ENCODE data around the gene MPST.
"Not testable (repeated sequence)": the region's sequence is repeated elsewhere in the genome, so short reads cannot be mapped to it uniquely, and the experiment has no call there.

Gene MPST
- 5.0 to 25.9 (median 14.9) reads per million in 18 experiments for total RNA-seq

DNA sequence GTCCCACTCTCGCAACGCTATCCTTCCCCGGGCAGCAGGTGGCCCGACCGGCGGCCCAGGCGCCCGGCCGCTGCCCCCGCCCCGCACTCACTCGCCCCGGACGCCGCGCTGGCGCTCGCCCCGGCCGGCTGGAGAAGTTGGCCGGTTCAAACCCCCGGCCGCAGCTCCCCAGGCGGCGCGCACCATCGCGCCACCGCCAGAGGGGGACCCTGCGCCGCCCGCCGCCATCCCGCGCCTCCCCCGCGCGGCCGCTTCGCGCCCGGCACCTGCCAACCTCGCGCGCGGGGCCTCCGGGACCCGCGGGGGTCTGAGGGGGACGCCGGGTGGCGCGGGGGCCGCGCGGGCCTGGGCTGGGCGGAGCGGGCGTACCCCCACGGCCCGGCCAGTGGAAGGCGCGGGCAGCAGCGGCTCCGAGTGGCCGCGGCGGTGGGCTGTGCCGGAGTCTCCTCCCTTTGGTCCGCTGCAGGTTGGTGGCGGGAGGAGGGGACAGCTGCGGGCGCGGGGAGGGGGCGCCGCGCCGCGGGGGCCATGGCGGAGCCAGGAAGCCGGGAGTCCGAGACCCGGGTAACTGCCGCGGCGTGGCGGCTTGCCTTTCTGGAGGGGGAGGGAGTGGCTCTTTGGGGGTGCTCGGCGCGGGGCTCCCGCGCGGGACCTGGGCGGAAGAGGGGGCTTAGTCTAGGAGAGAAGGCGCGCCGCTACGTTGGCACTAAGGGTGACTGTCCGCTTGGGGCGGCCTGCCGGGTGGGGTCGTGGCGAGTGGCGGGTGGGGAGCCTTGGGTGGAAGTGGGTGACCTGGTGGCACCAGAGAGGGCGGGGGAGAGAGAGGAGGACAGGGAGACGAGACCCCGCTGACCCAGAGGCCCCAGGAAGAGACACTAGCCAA, at the start of gene MPST, which contains the start of gene TST:
MPST (plus strand) TSS at position 434 of the 883 bp plus-strand sequence; CDS start at position 529, 95 bp downstream.
TST (minus strand) TSS at position 139 of the 883 bp plus-strand sequence. CDS start 715 bp downstream, outside the sequence.
- peak; percentile 51 to 76 for DNase-seq

GRCh38 chr22:36971341-36972125, 48.0 kb upstream of the MPST start:
- DNase-seq: no peak

- DNase-seq: no peak
Measured at GRCh38 chr22:36976606-36977005, 42.9 kb upstream of the MPST start.

DNA sequence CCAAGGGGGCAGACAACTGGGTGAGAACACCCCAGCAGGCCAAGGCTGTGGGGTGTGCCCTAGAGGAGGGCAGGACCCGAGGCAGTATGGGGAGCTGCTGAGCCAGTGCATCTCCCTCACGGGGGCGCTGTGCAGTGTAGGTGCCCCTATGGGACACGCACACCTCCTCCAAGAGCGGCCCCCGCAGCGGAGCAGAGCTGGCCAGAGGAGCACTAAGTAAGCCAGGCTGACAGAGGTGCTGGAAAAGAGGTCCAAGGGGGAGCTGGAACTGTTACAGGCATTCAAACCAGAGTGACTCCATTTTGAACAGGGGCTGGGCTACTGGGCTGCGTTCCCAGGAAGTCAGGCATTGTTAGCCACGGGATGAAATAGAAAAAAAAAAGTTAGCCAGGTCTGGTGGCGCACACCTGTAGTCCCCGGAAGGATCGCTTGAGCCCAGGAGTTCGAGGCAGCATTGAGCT, 42.1 kb upstream of the MPST start:
- peak in 1 of 2 donors; percentile 44 for DNase-seq

- peak; percentile 90 to 93 for DNase-seq
Measured at GRCh38 chr22:36977947-36978660, 41.4 kb upstream of the MPST start.

DNA sequence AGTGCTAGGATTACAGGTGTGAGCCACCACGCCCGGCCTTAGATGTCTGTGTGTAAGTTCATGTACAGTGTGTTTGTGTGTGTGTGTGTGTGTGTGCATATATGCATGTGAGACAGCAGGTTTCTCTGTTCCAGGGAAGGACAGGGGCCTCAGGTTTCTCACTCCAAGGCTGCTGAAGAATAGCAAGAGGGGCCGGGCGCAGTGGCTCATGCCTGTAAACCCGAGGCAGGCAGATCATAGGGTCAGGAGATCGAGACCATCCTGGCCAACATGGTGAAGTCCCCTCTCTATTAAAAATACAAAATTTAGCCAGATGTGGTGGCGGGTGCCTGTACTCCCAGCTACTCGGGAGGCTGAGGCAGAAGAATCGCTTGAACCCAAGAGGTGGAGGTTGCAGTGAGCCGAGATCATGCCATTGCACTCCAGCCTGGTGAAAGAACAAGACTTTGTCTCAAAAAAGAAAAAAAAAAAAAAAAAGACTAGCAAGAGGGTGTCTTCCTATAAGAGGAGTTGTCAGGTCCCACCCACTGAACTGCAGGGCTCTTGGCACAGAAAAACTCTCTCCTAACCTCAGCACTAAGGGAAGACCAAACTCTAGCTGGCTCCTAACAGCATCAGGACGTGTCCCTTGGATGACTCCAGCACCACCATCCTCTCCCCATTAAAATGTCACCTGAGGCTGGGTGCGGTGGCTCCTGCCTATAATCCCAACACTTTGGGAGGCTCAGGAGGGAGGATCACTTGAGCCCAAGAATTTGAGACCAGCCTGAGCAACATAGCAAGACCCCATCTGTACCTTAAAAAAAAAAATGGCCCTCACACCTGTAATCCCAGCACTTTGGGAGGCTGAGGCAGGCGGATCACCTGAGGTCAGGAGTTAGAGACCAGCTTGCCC, 40.3 kb upstream of the MPST start:
- no peak for DNase-seq

DNA sequence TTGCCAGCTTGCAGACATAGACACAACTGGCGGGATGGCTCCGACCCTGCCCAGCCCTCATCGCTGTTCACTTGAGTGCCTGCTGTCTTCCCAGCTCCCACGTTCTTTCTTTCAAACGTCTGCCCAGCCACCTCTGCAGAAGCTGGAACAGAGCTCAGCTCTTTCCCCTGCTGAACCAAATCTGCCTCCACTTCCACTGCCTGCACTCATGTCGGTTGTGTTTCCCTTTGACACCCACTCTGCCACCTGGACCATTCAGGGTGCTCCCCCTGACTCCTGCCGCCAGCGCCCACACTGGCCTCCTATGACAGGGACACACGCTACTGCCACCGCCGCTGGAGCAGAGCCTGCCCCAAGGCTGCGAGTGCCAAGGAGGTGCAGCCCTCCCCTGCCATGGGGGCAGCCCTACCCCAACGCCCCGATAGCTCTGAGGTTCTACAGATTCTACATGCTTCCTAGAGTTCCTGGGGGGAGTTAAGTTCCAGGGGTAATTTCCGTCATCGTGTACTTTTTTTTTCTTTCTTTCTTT, 38.2 kb upstream of the MPST start:
- DNase-seq: no peak

DNA sequence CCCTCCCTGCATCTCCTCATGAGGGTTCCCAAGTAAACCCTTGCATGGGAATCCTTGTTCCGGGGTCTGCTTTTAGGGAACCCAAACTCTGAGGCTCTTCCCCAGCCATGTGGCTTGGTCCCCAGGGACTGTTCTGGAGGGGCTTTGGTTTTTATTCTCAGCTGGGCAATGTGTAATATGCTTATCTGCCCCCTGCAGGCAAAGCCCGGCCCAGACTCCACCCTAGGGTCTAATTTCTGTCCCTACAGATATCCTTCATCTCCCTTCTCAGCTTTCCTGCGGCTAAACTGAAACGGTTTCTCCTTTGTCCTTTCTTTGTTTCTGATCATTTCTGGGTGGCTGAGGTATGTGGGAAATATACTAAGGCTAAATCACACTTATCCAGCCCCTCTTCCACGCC, 37.4 kb upstream of the MPST start:
- DNase-seq: no peak

DNA sequence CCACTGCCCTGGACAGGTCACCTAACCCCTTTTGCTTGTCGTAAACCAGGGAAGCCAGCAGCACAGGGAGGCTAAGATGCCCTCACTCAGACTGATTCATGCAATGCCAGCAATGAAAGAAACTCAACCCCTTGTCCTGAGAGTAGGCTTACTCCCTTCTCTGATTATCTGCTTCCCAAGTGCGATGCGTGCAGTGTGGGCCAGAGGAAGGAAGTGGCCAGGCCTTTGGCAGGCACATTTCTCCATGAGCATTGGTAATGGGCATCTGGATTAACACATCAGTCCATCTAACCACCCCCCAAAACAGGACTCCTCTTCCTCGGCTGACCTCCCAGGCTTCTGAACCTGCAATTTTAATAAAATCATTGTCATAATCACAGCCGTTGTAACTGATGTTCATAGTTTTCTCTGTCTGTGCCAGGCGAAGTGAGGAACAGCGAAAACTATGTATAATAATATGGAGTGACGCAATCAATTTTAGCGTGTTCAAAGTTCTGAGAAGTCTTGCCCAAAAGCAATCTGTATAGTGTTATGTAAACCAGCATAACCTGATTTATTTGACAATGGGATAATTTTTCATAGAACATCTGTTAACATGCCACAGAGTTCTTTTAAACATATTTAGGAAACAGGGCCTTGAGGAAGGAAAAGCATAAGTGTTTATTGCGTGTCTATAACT, 34.2 kb upstream of the MPST start:
- peak; percentile 55 to 57 for DNase-seq

GRCh38 chr22:36986242-36986821, 33.2 kb upstream of the MPST start:
- DNase-seq: peak; percentile 51 to 62

DNA sequence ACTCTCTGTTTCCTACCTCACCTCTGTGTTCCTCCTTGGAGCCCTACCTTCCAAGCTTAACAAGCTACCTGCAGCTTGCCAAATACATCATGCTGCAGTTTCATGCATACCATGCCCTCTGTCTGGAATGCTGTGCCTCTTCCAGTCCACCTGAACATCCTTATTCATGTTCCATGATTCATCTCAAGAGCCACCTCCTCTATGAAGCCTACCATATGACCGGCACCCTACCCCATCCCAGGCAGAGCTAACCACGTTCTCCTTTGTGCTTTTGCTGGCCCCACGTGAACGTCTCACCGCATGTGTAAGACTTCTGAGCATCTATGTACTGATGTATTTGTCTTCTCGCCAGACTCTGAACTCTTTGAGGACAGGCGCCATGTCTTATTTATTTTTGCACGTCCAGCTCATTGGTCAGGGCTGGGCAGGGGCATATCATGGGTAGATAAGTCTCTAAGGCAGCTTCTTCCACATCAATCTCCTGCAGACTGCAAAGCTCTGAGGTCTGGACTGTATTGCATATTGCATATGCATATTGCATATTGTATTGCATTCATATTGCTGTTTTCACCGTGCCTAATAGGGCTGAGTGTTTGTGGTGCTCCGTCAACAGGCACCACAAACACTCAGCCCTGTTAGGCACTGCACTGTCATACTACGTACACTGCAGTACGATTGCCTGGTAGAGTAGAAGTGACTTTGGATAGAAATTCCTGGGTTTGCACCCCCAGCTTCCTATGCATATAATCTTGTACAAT, 31.3 kb upstream of the MPST start:
- DNase-seq: no peak

DNA sequence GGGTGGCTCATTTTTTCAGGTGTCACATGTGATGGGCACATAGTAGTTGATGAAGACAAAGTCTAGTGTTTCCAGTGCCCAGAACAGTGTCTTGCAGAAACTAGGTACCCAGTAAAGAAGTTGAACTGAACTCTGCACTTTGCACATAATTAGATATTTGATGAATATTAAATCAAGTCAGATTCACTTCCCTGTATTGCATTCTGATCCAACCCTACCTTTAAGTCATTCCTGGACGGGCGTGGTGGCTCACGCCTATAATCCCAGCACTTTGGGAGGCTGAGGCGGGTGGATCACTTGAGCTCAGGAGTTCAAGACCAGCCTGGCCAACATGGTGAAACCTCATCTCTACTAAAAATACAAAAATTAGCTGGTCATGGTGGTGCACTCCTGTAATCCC, 30.5 kb upstream of the MPST start:
- not testable (repeated sequence) for DNase-seq

DNA sequence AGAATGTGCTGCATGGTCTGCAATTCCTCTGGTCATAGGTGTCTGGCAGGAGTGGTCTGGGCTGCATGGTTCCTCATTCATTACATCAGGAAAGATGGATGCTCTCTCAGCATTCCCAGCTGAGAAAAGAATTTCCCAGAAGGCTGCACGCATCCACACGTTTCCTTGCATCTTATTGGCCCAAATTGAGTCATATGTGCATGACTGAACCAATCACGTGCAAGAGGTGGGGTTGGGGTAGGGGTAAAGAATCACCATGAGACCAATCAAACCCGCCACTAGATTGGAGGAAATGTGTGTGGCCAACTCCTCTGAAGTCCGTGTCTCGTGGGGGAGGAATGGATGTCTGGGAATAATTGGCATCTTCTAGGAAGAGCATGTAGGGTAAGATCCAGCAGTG, 29.1 kb upstream of the MPST start:
- no peak for DNase-seq

DNA sequence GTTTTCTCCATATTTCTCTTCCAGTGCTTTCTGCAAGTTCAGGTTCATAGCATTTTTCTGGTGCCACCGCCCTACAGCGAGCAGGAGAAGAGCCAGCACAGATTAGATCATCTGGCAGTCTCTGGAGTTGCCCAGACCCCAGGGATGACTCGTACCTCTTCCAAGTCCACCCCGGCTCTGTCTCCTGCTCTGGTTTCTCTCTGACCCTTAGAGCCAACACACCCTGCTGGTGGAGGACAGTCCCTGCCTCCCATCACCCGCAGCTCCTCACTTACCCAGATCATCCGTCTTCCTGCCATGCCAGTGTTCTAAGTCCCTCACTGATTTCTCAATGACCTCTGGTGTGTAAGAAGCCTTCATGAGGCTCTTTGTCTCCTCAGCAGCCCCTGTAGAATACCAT, 28.3 kb upstream of the MPST start:
- DNase-seq: no peak

DNA sequence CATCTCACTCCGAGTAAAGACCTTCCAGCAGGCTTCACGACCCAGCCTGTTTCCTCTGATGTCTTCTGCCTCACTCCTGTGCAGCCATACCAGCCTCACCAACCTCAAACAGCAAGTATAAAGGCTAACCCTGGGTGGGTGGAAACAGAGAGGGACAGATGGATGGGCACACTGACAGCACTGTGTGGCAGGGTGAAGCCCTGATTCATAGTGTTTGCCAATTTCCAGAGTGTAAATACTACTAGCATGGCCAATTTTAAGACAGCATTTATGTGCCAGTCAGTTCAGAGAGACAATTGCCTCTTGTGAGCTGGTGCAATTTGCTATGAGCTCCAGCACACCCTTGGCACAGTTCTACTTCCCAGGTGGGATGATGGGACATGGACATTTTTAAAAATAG, 21.8 kb upstream of the MPST start:
- no peak for DNase-seq

DNA sequence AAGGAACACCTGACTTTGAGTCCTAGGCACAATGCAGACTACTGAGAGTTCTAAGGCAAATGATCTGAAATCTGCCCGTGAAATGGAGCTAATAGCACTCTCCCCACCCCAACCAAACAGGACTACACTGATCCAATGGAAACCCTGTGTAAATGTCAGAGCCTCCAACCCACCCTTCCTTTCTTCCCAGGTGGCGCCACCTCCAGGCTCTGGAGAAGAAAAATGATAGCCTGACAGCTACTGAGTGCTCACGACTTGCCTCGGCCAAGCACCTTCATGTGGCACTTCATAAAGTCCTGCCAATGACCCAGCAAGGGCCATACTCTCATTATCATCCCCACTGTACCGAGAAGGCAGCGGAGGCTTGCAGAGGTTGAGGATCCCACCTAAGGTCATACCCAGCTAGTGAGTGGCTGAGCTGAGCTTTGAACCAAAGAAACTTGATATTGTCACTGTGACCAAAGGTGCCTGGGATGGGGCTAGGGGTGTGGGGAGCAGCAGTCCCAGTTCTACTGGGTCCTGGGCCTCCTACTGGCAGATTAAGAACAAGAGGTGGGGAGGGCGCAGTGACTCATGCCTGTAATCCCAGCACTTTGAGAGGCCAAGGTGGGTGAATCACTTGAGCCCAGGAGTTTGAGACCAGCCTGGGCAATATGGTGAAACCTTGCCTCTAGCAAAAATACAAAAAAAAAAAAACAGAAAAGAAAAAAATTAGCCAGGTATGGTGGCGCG, 20.8 kb upstream of the MPST start:
- DNase-seq: no peak

DNA sequence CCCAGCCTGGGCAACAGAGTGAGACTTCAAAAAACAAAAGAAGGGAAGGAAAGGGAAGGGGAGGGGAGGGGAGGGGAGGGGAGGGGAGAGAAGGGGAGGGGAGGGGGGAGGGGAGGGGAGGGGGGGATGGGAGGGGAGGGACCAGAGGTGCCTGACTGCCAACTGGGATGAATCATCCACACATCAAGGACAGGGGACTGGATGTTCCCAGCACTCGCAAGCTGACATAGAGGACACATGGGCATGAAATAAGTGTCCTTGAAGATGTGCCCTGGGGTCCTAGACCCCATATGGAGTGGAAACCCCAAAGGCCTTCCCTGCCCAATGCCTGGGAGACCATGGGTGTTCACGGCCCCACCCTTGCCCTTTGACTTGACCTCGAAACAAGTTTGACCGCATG, 20.1 kb upstream of the MPST start:
- DNase-seq: no peak

DNA sequence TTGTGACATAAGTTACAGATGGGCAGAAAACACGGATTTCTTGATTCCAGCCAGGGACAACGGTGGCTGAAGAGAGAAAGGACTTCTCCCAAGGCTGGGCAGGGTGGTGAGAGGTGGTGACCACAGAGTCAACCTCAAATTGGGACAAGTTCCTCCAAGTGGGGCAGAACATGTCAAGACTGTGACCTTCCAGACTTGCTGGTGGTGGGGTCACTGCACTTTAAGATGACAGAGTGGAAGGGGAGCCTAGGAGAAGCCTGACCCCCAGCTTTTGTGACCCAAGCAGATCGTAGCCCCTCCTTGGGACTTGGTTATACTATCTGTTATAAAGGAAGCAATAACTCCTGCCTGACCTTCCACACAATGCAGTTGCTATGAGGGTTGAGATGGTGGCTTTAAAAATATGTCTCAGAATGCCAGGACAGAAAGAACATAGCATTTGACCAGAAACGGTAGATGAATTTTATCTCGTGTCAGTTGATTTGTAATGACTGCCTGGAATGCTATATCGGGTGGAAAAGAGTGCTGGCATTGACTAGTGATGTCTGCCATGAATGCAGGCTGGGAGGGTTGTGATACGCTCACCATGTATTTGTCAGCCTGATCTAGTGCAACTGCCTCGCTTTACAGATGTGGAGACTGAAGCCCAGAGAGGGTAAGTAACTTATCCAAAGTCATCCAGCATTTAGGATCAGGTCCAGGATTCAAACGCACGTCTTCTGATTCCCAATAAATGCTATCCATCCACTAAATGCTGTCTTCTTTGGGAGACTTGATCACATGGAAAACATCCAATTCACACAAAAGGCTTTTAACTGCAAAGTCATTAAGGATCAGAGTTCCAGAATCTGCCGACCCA, 18.6 kb upstream of the MPST start:
- no peak for DNase-seq
